ENCODE measurements around the gene SUMO2. TPM values are rescaled to one million over a fixed set of nuclear protein-coding genes. Genes with fewer than 3 reads are reported as not detected.
A peak's percentile ranks its signal among the peaks of the same experiment; 100 is the strongest.
"Not testable (repeated sequence)": the region's sequence is repeated elsewhere in the genome, so short reads cannot be mapped to it uniquely, and the experiment has no call there.

SUMO2 gene
- total and polyA plus RNA-seq, 9 of the 15 experiments (the other 6 are each of a cell fraction or from before 2014, with no cell fraction given): 157 to 733 (median 419) TPM

- TF ChIP-seq ID3 (CRISPR knock-in tag; IDR thresholded peaks at IDR 0.05) (no peak), ID3 (tag; IDR thresholded peaks at IDR 0.05) (no peak), C11orf30 (IDR thresholded peaks at IDR 0.05; ENCODE audit: low read depth) (peak; percentile 9; the same call in 1 of the 2 replicates), NFE2 (IDR thresholded peaks at IDR 0.05; ENCODE audit: low read depth) (peak; percentile 45; the same call in 1 of the 2 replicates), ZNF384 (IDR thresholded peaks at IDR 0.05; ENCODE audit: low read depth, low read length) (peak; percentile 2; the same call in 1 of the 2 replicates), ZNF561 (CRISPR knock-in tag; conservative IDR thresholded peaks at IDR 0.05) (no peak)
Measured at GRCh38 chr17:75168998-75169397, 13.8 kb downstream of the SUMO2 start (continued).

- H3K4me3 ChIP-seq; BruUV-seq (replicated peaks); ATAC-seq; FAIRE-seq; H4K20me1 ChIP-seq (replicated peaks; ENCODE audit: control insufficient read depth, insufficient read depth, low read length); H3K9me3 ChIP-seq (replicated peaks; ENCODE audit: control insufficient read depth, insufficient read depth, low read depth, low read length); H3K4me1 ChIP-seq (replicated peaks in 1 of 2; ENCODE audit: control insufficient read depth in 2 of 2, insufficient read depth in 2 of 2, low read length in 2 of 2); DNase-seq (ENCODE audit: extremely low read depth in 1 of 4, low spot score in 3 of 4); H3K9me1 ChIP-seq (ENCODE audit: control insufficient read depth, insufficient read depth, low read length); H3K27ac ChIP-seq (ENCODE audit: extremely low read depth, low read depth, low read length); H3K9ac ChIP-seq (ENCODE audit: insufficient read depth in 1 of 2, low read depth in 2 of 2, low read length in 2 of 2); intact Hi-C loops (cut with micrococcal nuclease); H3K4me2 ChIP-seq (ENCODE audit: insufficient read depth, low read length); H3K27me3 ChIP-seq (ENCODE audit: control insufficient read depth in 2 of 2, insufficient read depth in 2 of 2, low read length in 2 of 2); H3K79me2 ChIP-seq (ENCODE audit: control insufficient read depth, insufficient read depth, low read length); in situ Hi-C loops (cut with MboI); H2AFZ ChIP-seq (ENCODE audit: low read depth, low read length); CTCF ChIA-PET (ENCODE audit: low intra/inter-chr PET ratio): not testable (repeated sequence)
- H3K36me3 ChIP-seq (ENCODE audit: control insufficient read depth, insufficient read depth, low read length): peaks cover 35% of the 10 kb centered on the region
- 94% methylated on average over 15 of the region's 15 CpGs for WGBS (ENCODE audit: insufficient coverage, low coverage, missing lambda C conversion rate)
- POLR2A ChIA-PET: interaction anchor here (0.6 to 1.2 kb wide), 8 partner anchors 9 to 290 kb away, joined by 3 to 7 read pairs (median 3); partner anchors contain the start of gene JPT1
- TF ChIP-seq ZBTB33 (CRISPR knock-in tag; IDR thresholded peaks at IDR 0.05): peak; percentile 84
- TF ChIP-seq ZNF121 (CRISPR knock-in tag; conservative IDR thresholded peaks at IDR 0.05): peak; percentile 33; the same call in 1 of the 2 replicates
Measured at GRCh38 chr17:75164606-75165005, 18.2 kb downstream of the SUMO2 start.

All from K562 (cell line).